Measurements from ENCODE around the gene PLCB4. TPM values are rescaled to one million over a fixed set of nuclear protein-coding genes. Genes with fewer than 3 reads are reported as not detected.

Gene PLCB4
- total and polyA plus RNA-seq, 8 donors = 6.2 to 15.3 (median 9.4) TPM

DNA sequence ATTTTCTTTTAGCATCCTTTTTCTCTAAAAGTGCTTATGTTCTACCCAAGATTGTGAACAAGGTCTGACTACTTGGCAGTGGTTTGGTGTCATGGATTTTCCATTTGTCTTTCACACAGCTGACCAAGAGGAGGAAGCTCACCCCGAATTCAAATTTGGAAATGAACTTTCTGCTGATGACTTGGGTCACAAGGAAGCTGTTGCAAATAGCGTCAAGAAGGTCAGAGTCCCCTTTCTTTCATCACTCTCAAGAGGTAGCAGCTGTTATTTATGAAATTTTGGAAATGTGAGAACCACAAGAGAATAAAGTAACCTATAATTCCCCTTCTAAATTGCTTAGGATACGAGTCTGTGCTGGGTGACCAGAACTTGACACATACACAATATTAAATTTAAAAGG lies 332.5 kb downstream of the PLCB4 start:
- Histone ChIP-seq H3K4me3 (no peak overlapping the region), H3K9me3 (no peaks in the 10 kb centered on the region), H3K36me3 (no peaks in the 10 kb centered on the region), H3K27ac (no peak overlapping the region), H3K27me3 (no peaks in the 10 kb centered on the region), H3K4me1 (no peaks in the 10 kb centered on the region)
- ATAC-seq (no peak), DNase-seq (no peak)
- intact Hi-C loops (cut with DNase I) = no loop called here
- no peak for TF ChIP-seq CTCF (IDR thresholded peaks at IDR 0.05)

GRCh38 chr20:9402141-9402540 lies 333.3 kb downstream of the PLCB4 start:
- no peak for TF ChIP-seq CTCF (IDR thresholded peaks at IDR 0.05)
- DNase-seq = no peak
- no peaks in the 10 kb centered on the region for H3K27me3 ChIP-seq
- no peak for ATAC-seq
- no peak overlapping the region for H3K4me3 ChIP-seq
- no peaks in the 10 kb centered on the region for H3K4me1 ChIP-seq
- H3K36me3 ChIP-seq = no peaks in the 10 kb centered on the region
- no peak overlapping the region for H3K27ac ChIP-seq
- no peaks in the 10 kb centered on the region for H3K9me3 ChIP-seq
- intact Hi-C loops (cut with DNase I) = no loop called here

GRCh38 chr20:9402546-9402945 lies 333.7 kb downstream of the PLCB4 start:
- H3K27me3 ChIP-seq = no peaks in the 10 kb centered on the region
- intact Hi-C loops (cut with DNase I) = no loop called here
- no peak for TF ChIP-seq CTCF (IDR thresholded peaks at IDR 0.05)
- H3K4me3 ChIP-seq = no peak overlapping the region
- no peaks in the 10 kb centered on the region for H3K9me3 ChIP-seq
- ATAC-seq (no peak), DNase-seq (no peak)
- H3K36me3 ChIP-seq = no peaks in the 10 kb centered on the region
- H3K27ac ChIP-seq = no peak overlapping the region
- H3K4me1 ChIP-seq = no peaks in the 10 kb centered on the region

DNA sequence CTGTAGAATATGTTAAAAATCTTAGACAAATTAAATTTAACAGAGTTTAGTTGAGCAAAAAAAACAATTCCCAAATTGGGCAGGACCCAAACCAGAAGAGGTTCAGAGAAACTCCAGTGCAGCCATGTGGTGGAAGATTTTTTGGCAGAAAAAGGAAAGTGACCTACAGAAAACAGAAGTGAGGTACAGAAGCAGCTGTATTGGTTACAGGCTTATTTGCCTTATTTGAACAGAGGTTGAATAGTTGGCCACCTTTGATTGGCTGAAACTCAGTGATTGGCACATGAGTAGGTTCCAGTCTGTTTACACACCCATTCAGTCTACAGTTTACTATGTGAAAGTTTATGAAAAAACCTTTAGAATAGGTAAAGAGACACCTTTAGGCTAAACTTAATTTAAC lies 334.6 kb downstream of the PLCB4 start:
- H3K4me3 ChIP-seq = no peak overlapping the region
- DNase-seq (no peak), ATAC-seq (no peak)
- no peak for TF ChIP-seq CTCF (IDR thresholded peaks at IDR 0.05)
- H3K27me3 ChIP-seq = no peaks in the 10 kb centered on the region
- no peaks in the 10 kb centered on the region for H3K36me3 ChIP-seq
- H3K27ac ChIP-seq = no peak overlapping the region
- intact Hi-C loops (cut with DNase I) = no loop called here
- no peaks in the 10 kb centered on the region for H3K9me3 ChIP-seq
- H3K4me1 ChIP-seq = no peaks in the 10 kb centered on the region

DNA sequence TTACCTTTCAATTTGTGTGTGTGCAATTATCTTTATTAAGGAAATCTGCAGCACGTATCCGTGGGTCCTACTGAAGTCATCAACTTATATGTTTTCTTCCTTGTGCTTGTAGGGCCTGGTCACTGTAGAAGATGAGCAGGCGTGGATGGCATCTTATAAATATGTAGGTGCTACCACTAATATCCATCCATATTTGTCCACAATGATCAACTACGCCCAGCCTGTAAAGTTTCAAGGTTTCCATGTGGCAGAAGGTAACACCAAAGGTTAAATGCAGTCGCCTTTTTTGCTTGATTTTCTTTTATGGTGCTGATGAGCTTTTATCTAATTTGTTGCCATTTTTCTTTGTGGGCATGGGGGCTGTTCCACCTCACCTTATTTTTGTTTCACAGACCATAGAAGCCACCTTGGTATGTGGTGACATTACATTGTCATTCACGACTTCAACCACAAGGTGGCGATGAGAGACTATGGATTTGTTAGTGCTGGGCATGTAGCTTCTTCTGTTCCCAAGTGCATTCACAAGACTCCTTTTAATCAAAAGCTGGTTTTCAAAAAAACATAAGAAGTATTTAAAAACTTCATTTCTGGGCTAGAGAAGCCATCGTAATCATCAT lies 339.0 kb downstream of the PLCB4 start:
- peak in 3 of 4 donors; percentile 38 to 75 (median 59) for DNase-seq
- peak; percentile 78 for TF ChIP-seq CTCF (IDR thresholded peaks at IDR 0.05)

More for the DNA sequence above, 339.0 kb downstream of the PLCB4 start:
- intact Hi-C loops (cut with DNase I) = loop anchor here in 1 of 2 donors (5.0 kb wide), 1 partner anchor 204 kb away; no protein-coding TSS in a partner anchor
- H3K27me3 ChIP-seq = no peaks in the 10 kb centered on the region
- H3K4me3 ChIP-seq = no peak overlapping the region
- H3K4me1 ChIP-seq = peaks cover 3 to 4% of the 10 kb centered on the region in 2 donors
- H3K27ac ChIP-seq = no peak overlapping the region
- peak; percentile 97 for ATAC-seq
- no peaks in the 10 kb centered on the region for H3K9me3 ChIP-seq
- peaks cover 0 to 3% of the 10 kb centered on the region in 2 donors for H3K36me3 ChIP-seq
